ENCODE measurements around the gene CDKL5. TPM values are rescaled to one million over a fixed set of nuclear protein-coding genes. Genes with fewer than 3 reads are reported as not detected.

CDKL5 gene
- polyA plus RNA-seq, 3 donors = 0.97 to 1.4 (median 1.1) TPM

Other genes starting within 250 kb of the CDKL5 start
- gene BEND2, start 204.7 kb upstream of the CDKL5 start, polyA plus RNA-seq = not detected
- 1 to 10 TPM in 2 of 3 donors, under 1 TPM in 1; 0.67 to 2.7 (median 1.1) TPM for gene SCML2, start 70.9 kb upstream of the CDKL5 start, polyA plus RNA-seq
- gene RS1, start 246.5 kb downstream of the CDKL5 start, polyA plus RNA-seq = not detected

All from adipose tissue (tissue), 3 donors.